ENCODE measurements around the gene TRIM38.

DNA sequence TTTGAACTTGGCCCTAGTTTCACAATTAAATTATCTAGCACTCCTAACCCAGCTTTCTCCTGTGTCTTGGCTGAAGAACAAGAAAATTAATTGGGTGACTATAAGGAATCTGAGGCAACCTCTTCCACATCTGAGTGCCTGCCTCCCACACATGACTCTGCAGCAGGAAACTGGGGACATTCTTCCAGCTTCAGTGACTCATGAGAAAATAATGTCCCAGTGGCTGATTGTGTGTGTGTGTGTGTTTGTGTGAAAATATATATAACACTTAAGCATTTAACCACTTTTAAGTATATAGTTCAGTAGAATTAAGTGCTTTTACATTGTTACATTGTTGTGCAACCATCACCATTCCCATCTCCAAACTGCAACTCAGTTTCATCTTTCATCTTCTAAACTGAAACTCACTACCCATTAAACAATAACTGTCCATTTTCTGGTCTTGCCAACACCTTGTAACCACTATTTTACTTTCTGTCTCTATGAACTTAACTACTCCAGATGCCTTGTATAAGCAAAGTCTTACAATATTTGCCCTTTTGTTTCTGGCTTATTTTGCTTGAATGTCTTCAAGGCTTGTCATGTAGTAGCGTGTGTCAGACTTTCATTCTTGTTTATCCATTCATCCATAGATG lies 8.7 kb downstream of the TRIM38 start:
- TF ChIP-seq POLR2A (IDR thresholded peaks at IDR 0.05; ENCODE audit: low read depth, low read length) (no peak), TAF1 (IDR thresholded peaks at IDR 0.05; ENCODE audit: borderline replicate concordance, low read depth, low read length) (no peak), POLR2AphosphoS5 (IDR thresholded peaks at IDR 0.05; ENCODE audit: low read depth, low read length) (no peak)
